Ovary (tissue), 9 donors: Measurements from ENCODE around the gene TRMU. TPM values are rescaled to one million over a fixed set of nuclear protein-coding genes. Genes with fewer than 3 reads are reported as not detected.
"Not testable (repeated sequence)": the region's sequence is repeated elsewhere in the genome, so short reads cannot be mapped to it uniquely, and the experiment has no call there.

ENCODE experiments used
- DNase-seq, 5 donors: peaks; one replicate each; pipeline ENCODE4 v3.0.0-alpha.2; 2019 to 2020
- H3K27ac ChIP-seq, 2 donors: fragments of 200-600 bp; one replicate each; pipeline versions ENCODE4 v1.5.1 to v1.8.0; 2019 to 2022
- H3K27me3 ChIP-seq: fragments of 200-600 bp; one replicate; pipeline ENCODE4 v1.8.0; 2022
- H3K36me3 ChIP-seq: fragments of 200-600 bp; sonication (generic); one replicate; pipeline ENCODE4 v1.5.1; 2019
- H3K4me1 ChIP-seq: one replicate; pipeline ENCODE4 v1.8.1; 2013; ENCODE audit warnings: mild to moderate bottlenecking, moderate library complexity; ENCODE audit not compliant: insufficient read depth
- H3K4me3 ChIP-seq: fragments of 200-600 bp; sonication (generic); one replicate; pipeline ENCODE4 v1.5.1; 2017
- H3K9me3 ChIP-seq, 2 donors: fragments of 200-600 bp in 1 of 2; sonication (generic) in 1 of 2; one replicate each; pipeline versions ENCODE4 v1.5.1 to v1.8.1; 2013 to 2019; ENCODE audit warnings: mild to moderate bottlenecking in 1 of 2, moderate library complexity in 1 of 2
- EP300 ChIP-seq: sonication (generic); formaldehyde crosslinking; IDR thresholded peaks from one replicate; pipeline ENCODE4 v1.6.1; 2017; ENCODE audit warnings: antibody characterized with exemption
- POLR2A ChIP-seq: fragments of 450-650 bp; IDR thresholded peaks from one replicate; pipeline ENCODE4 v1.6.1; 2017; ENCODE audit warnings: antibody characterized with exemption, mild to moderate bottlenecking, moderate library complexity
- whole genome bisulfite sequencing, 3 donors: extraction: QIAGEN DNeasy Blood & Tissue Kit in 1 of 3; methylation state at CpG; one replicate each; pipeline versions ENCODE4 v1.1.5 to v1.1.7; 2013 to 2017; 5-methylcytosine and 5-hydroxymethylcytosine counted together
- intact Hi-C, 4 donors: fragments of 100-400 bp; cut with DNase I; formaldehyde crosslinking; loops; one replicate each; pipeline versions ENCODE4 v1.11.0 to v1.15.1; 2022 to 2023
- polyA plus RNA-seq, 2 donors: library from polyadenylated mRNA; stranded (reverse); fragments of 200-250 nt in 1 of 2; fragments of 350-450 nt in 1 of 2; fragmentation: Illumina TruSeq in 1 of 2; extraction: RNeasy Lipid Tissue Mini Kit (QIAGEN cat#74804) in 1 of 2; gene quantifications; one replicate each; pipeline ENCODE4 v1.2.3, GENCODE V29; 2013 to 2014
- total RNA-seq, 7 donors: library from RNA; depleted of rRNA in 2 of 7; stranded (reverse); fragments of >200 nt in 2 of 7; fragmentation: NEBNext Ultra II Directional in 3 of 7; extraction: Animal tissue kit (Norgen Biotek cat#: 25700) in 3 of 7; gene quantifications; one replicate each; pipeline versions ENCODE4 v1.1.0 to v1.2.4, GENCODE V29; 2016 to 2023
- TF ChIP-seq, protein P1 (sequence below), 3 donors: fragments of 450-650 bp in 2 of 3; fragments of 200-600 bp in 1 of 3; IDR thresholded peaks; one replicate each; pipeline versions ENCODE4 v1.5.1 to v1.8.0; 2016 to 2022; ENCODE audit warnings: antibody characterized with exemption in 3 of 3, mild to moderate bottlenecking in 1 of 3
- donor health status: DM: no; HTN: no; CAD: no; lungs with moderate emphysema.
- donor health status: DM: no; HTN: no; CAD: no.
- donor health status: Bipolar disorder and iron deficiency.
- donor health status: DM: yes; HTN: yes; CAD: no.
- donor health status: DM: no; HTN: no; CAD: no.
- donor health status: DM: yes; HTN: yes; CAD: no.

TRMU gene
- total and polyA plus RNA-seq, 9 donors = 15.2 to 35.0 (median 30.3) TPM

DNA sequence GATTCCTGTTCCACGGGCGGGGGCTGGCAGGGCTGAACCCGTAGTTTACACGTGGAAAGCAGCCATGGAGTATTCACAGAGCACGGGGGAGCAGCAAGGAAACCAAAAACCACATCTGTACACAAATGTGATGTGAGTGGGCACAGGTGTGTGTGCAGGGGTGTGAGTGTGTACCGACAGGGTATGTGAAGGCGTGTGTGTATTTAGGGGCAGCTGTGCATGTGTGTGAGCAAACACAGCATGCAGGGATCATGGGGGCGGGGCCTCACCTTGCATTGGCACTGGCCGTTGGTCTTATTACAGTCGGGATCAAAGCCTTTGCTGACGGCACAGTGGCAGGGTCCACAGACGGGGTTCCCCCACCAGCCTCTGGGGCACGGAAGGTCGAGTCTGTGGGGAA, 58.4 kb downstream of the TRMU start:
- peaks cover 3% of the 10 kb centered on the region for H3K4me1 ChIP-seq
- 59 to 67% (median 66%) methylated on average over 14 of the region's 14 CpGs for WGBS, 3 donors

DNA sequence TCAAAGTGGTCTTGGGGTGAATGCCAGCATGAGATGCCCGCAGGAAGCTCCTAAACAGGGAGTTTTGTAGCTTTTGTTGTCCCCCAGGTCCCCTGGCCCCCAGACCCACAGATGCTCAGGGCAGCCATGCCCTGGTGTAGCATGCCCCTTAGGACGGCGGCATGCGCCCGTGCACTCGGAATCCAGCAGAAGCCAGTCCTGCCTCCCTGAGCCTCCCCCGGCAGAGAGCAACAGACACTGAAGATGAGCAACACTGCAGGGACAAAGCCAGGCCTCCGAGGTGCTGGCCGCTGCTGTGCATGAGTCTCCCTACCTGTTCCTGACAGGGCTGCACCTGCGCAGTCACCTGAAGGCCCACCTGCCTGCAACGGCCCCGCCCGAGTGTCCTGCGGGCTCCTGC, 59.1 kb downstream of the TRMU start:
- no peak for DNase-seq
- H3K27ac ChIP-seq = no peak overlapping the region
- H3K4me1 ChIP-seq = peaks cover 3% of the 10 kb centered on the region
- no peaks in the 10 kb centered on the region for H3K27me3 ChIP-seq
- WGBS, 3 donors = 87 to 93% (median 87%) methylated on average over 14 of the region's 14 CpGs
- H3K36me3 ChIP-seq = no peaks in the 10 kb centered on the region
- intact Hi-C loops = loop anchor here in 1 of 4 donors (5.0 to 10.0 kb wide), 2 partner anchors 272 to 400 kb away; no protein-coding TSS in a partner anchor
- no peak for TF ChIP-seq POLR2A
- TF ChIP-seq EP300 = no peak
- TF ChIP-seq, protein P1, sequence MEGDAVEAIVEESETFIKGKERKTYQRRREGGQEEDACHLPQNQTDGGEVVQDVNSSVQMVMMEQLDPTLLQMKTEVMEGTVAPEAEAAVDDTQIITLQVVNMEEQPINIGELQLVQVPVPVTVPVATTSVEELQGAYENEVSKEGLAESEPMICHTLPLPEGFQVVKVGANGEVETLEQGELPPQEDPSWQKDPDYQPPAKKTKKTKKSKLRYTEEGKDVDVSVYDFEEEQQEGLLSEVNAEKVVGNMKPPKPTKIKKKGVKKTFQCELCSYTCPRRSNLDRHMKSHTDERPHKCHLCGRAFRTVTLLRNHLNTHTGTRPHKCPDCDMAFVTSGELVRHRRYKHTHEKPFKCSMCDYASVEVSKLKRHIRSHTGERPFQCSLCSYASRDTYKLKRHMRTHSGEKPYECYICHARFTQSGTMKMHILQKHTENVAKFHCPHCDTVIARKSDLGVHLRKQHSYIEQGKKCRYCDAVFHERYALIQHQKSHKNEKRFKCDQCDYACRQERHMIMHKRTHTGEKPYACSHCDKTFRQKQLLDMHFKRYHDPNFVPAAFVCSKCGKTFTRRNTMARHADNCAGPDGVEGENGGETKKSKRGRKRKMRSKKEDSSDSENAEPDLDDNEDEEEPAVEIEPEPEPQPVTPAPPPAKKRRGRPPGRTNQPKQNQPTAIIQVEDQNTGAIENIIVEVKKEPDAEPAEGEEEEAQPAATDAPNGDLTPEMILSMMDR (IDR thresholded peaks at IDR 0.05) = no peak
- no peaks in the 10 kb centered on the region for H3K9me3 ChIP-seq
- H3K4me3 ChIP-seq = no peak overlapping the region

More for the DNA sequence above, 58.4 kb downstream of the TRMU start:
- TF ChIP-seq EP300 (no peak), POLR2A (no peak)
- TF ChIP-seq, protein P1 (IDR thresholded peaks at IDR 0.05) = no peak
- no peak overlapping the region for H3K27ac ChIP-seq
- H3K36me3 ChIP-seq = no peaks in the 10 kb centered on the region
- DNase-seq = no peak
- no peak overlapping the region for H3K4me3 ChIP-seq
- H3K27me3 ChIP-seq = no peaks in the 10 kb centered on the region
- intact Hi-C loops = loop anchor here in 1 of 4 donors (5.0 to 10.0 kb wide), 2 partner anchors 272 to 399 kb away; no protein-coding TSS in a partner anchor
- no peaks in the 10 kb centered on the region for H3K9me3 ChIP-seq

DNA sequence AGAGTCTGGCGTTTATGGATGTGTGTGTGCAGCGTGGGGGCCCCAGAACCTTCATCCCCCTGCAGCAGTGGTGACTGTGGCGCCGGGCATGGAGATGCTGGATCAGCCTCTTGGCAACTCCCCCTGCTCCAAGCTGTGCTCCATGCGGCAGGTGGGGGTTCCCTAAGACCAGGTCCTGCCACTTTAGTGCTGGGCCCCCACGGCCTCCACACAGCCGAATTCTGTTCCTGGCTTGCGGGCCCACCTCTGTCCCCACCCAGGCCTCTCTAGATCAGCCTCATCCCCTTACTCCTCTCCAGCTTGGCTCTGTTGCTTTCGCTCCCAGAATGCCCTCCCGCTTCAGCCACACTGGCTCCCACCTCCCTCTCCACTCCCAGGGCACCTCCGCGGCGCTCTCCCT, 59.6 kb downstream of the TRMU start:
- WGBS, 3 donors = 80 to 90% (median 90%) methylated on average over 13 of the region's 13 CpGs
- Histone ChIP-seq H3K9me3 (no peaks in the 10 kb centered on the region), H3K27me3 (no peaks in the 10 kb centered on the region), H3K27ac (no peak overlapping the region), H3K4me3 (no peak overlapping the region), H3K36me3 (no peaks in the 10 kb centered on the region), H3K4me1 (peaks cover 2% of the 10 kb centered on the region)
- intact Hi-C loops = loop anchor here in 1 of 4 donors (10.0 kb wide), 1 partner anchor 400 kb away; no protein-coding TSS in a partner anchor
- no peak for TF ChIP-seq POLR2A
- DNase-seq = no peak

DNA sequence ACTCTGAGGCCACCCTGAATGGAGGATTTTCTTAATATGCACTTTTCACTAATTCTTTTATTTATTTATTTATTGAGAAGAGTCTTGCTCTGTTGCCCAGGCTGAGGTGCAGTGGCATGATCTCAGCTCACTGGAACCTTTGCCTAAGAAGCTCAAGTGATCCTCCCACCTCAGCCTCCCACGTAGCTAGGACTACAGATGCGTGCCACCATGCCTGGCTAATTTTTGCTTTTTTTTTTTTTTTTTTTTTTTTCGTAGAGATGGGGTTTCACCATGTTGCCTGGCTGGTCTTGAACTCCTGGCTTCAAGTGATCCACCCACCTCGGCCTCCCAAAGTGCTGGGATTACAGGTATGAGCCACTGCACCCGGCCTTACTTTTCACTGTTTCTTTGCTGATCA, 61.5 kb downstream of the TRMU start:
- intact Hi-C loops = loop anchor here in 1 of 4 donors (10.0 kb wide), 1 partner anchor 402 kb away; no protein-coding TSS in a partner anchor
- not testable (repeated sequence) for H3K27me3 ChIP-seq, H3K4me1 ChIP-seq, H3K27ac ChIP-seq, DNase-seq, H3K36me3 ChIP-seq, H3K9me3 ChIP-seq, H3K4me3 ChIP-seq
- WGBS, 3 donors = 79 to 93% (median 86%) methylated on average over 5 of the region's 5 CpGs

DNA sequence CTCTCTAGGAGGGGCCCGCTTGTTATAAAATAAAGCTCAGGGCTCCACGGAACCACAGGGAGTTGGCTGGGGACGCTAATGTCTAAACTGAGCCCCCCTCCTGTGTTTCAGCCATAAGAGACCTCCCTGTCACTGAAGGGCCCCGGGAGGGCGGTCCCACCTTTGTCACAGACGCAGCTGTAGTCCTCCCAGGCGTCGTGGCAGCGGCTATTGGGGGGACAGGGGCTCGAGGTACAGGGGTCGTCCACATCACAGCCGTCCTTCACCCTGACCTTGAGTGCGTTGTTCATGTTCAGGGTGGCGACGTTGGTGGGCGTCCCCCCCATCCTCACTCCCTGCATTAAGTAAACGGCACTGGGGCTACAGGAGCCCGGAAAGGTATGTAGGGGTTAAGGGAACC, 62.0 kb downstream of the TRMU start:
- DNase-seq = no peak
- no peaks in the 10 kb centered on the region for H3K27me3 ChIP-seq
- intact Hi-C loops = loop anchor here in 1 of 4 donors (10.0 kb wide), 1 partner anchor 403 kb away; no protein-coding TSS in a partner anchor
- TF ChIP-seq POLR2A (no peak), EP300 (no peak)
- TF ChIP-seq, protein P1 (IDR thresholded peaks at IDR 0.05) = no peak
- H3K4me3 ChIP-seq = no peak overlapping the region
- no peak overlapping the region for H3K27ac ChIP-seq
- H3K4me1 ChIP-seq = no peaks in the 10 kb centered on the region
- 63 to 81% (median 64%) methylated on average over 17 to 18 of the region's 18 CpGs for WGBS, 3 donors
- no peaks in the 10 kb centered on the region for H3K9me3 ChIP-seq
- H3K36me3 ChIP-seq = no peaks in the 10 kb centered on the region
